GM18951 (cell line): ENCODE data around the gene PCSK1.
"Not testable (repeated sequence)": the region's sequence is repeated elsewhere in the genome, so short reads cannot be mapped to it uniquely, and the experiment has no call there.

ENCODE experiments used
- POLR2A ChIP-seq: IDR thresholded peaks from 4 replicates; pipeline ENCODE4 v1.6.1; 2011; ENCODE audit warnings: mild to moderate bottlenecking; ENCODE audit not compliant: insufficient read length, insufficient read depth; ENCODE audit errors: extremely low read depth
- in situ Hi-C: fragments of 300-500 bp; cut with MboI; formaldehyde crosslinking; loops from one replicate; pipeline ENCODE4 v1.12.0; 2022; ENCODE audit warnings: low sequenced_read_pairs, mixed read lengths, inconsistent platforms; ENCODE audit not compliant: unreplicated experiment

The PCSK1 gene

DNA sequence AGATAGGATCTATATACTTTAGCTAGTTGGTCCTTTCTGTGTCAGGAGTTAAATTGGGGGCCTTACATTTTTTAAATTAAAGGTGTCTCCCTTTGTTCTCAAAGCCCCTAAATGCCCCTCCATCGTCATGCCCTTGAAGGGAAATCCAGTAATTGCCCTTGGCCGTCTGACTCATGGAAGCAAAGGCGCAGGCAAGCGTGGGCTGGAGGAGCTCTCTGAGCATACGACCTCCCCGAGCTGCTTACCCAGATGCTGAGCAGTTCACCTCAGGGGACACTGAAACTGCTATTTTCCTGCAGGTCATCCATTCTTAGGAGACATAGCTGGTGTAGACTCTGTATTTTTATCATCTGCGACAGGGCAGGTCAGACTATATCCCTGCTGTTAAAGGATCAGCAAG is 23.0 kb downstream of the PCSK1 start:
- TF ChIP-seq POLR2A: no peak
- in situ Hi-C loops: no loop called here

DNA sequence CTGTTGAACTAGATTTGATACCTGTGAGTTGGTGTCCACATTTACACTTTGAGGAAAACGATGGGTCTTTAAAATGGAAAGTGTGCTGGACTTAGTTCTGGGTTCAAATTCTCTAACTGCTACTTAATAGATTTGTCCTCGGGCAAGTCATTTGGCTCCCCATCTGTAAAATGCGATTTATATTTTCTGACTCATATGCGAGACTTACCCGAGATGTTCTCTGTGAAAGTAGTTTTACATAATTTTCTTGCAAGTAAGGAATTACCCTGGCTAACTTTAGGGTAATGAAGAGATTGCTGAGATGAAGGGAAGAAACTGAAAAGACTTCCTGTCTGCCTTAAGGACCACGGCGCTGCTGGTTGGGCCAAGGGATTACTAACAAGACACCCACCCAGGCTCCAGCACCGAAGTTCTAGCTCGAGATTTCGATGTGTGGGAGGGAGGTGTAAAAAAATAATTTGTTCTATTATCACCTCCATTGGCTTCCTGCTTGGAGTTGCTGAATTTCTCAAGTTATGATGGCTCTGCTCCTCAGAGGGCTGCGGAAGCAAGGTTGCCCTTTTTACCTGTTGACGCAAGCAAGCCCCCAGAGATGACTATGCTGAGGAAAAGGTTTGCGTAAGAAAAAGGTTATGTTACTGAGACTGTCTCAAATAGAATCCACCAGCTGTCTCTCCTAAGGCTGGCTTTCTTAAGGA is 24.1 kb downstream of the PCSK1 start:
- in situ Hi-C loops: no loop called here
- no peak for TF ChIP-seq POLR2A

- in situ Hi-C loops: no loop called here
- TF ChIP-seq POLR2A: no peak
Measured at GRCh38 chr5:96408210-96408777, 24.8 kb downstream of the PCSK1 start.

DNA sequence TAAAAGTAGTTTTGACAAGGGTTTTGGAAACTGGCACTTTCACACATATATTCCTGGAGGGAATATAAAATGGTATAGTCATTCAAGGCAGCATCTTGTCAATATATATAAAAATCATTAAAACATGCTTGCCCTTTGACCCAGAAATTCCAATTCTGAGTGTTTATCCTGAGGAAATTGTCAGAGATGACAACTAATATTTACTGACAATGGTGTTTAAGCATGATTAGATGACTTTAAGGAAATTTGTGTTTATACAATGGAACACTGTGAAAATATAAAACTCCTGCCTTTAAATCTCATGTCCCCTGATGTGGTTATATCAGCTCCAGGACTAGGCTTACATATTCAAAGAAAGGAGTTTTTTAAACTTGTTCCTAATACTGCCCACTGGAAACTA is 25.6 kb downstream of the PCSK1 start:
- in situ Hi-C loops: no loop called here

DNA sequence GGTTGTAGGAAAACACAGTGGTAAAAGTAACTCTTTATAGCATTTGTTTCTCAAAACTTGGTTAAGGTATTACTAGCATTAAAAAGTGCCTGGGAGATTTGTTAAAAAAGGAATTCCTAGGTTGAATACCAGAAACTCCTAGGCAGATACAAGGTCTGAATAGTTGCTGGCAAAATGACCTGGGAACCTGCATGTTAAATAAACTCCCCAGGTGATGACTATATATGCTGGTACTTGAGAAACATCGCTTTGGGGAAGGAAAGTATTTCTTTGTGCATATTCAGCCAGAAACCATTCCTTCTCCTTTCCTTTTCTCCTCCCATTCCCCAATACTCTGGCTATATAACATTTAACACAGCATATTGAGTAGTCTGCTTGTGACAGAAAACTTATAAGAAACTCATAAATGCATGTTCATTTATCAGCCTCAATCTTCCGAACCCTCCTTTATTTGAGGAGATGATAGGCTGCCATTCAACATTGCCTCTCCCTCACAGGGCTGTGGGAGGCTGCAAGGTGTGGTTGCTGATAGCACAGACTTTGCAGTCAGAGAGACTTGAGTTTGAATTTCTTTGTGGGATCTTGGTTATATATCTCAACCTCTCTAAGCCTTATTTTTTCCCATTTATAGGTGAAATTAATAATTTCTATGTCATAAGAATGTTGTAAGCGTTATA is 28.7 kb downstream of the PCSK1 start:
- in situ Hi-C loops: no loop called here
- TF ChIP-seq POLR2A: no peak

More for the DNA sequence above, 25.6 kb downstream of the PCSK1 start:
- TF ChIP-seq POLR2A: no peak

GRCh38 chr5:96402500-96402899 is 30.5 kb downstream of the PCSK1 start:
- in situ Hi-C loops: no loop called here
- TF ChIP-seq POLR2A: no peak

GRCh38 chr5:96396878-96397277 is 36.2 kb downstream of the PCSK1 start:
- in situ Hi-C loops: no loop called here
- no peak for TF ChIP-seq POLR2A

- in situ Hi-C loops: not testable (repeated sequence)
Measured at GRCh38 chr5:96395295-96395694, 37.8 kb downstream of the PCSK1 start.

GRCh38 chr5:96391921-96392320 is 41.1 kb downstream of the PCSK1 start:
- in situ Hi-C loops: no loop called here
- no peak for TF ChIP-seq POLR2A

- TF ChIP-seq POLR2A: no peak
- in situ Hi-C loops: no loop called here
Measured at GRCh38 chr5:96388176-96388575, 44.9 kb downstream of the PCSK1 start.

- in situ Hi-C loops: no loop called here
- no peak for TF ChIP-seq POLR2A
Measured at GRCh38 chr5:96387616-96388015, 45.4 kb downstream of the PCSK1 start.

DNA sequence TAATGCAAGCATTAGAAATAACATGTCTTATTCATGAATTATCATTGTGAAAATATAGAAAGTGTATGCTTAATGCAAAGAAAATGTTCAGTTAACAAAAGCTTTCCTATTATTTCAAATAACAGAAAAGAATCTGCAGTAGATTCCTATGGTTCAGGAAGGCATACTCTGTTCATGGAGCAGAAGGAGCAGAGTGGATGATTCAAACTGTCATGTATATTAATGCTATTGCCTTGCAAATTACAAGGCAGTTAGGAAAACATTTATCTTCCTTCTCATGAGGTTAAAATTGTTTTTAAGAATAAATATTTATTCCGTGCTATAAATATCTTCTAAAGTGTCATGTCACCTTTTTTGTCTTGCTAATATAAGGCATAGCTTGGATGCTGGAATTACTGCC is 47.5 kb downstream of the PCSK1 start:
- TF ChIP-seq POLR2A: no peak
- in situ Hi-C loops: no loop called here

GRCh38 chr5:96384353-96384752 is 48.7 kb downstream of the PCSK1 start:
- no peak for TF ChIP-seq POLR2A
- in situ Hi-C loops: no loop called here

DNA sequence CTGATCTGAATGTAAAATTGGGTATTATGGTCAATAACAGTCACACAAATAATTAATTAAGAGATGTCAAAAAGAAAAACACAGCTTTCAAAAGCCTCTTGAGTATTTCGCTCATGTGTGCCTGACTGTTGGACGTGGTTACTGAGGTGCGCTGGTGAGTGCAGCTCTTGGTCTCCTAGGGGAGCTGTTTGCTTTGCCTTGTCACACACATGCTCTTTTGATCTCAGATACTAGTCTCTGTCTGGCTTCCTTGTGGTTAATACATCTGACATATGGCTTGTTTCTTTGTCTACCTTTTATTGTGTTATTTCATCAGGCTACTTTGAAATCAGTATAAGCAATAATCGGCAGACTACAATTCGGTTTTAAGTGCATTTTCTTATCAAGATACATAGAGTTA is 51.5 kb downstream of the PCSK1 start:
- in situ Hi-C loops: no loop called here
- no peak for TF ChIP-seq POLR2A

- no peak for TF ChIP-seq POLR2A
- in situ Hi-C loops: no loop called here
Measured at GRCh38 chr5:96379896-96380295, 53.2 kb downstream of the PCSK1 start.

GRCh38 chr5:96377597-96377996 is 55.5 kb downstream of the PCSK1 start:
- no peak for TF ChIP-seq POLR2A
- in situ Hi-C loops: no loop called here
